T-cell (primary cell): Measurements from ENCODE around the gene LRRC59. TPM values are rescaled to one million over a fixed set of nuclear protein-coding genes. Genes with fewer than 3 reads are reported as not detected.

Source experiments
- ATAC-seq, 4 experiments: fragments of 200-7000 bp in 3 of 4; fragments of 150-1000 bp in 1 of 4; cut with Tn5 transposase; replicated peaks in 1 of 4; 1 replicate in 3 of 4; 2 replicates in 1 of 4; pipeline ENCODE4 v1.10.0; 2021; ENCODE audit warnings: moderate library complexity in 3 of 4, mild to moderate bottlenecking in 2 of 4, moderate number of reproducible peaks in 1 of 4
- CTCF ChIA-PET, 2 donors: fragments of 300-600 bp; sonication (Branson Sonifier 250); formaldehyde crosslinking; loops; one replicate each; lab custom pipeline; 2022; ENCODE audit warnings: antibody characterized with exemption in 2 of 2; lab: Charles Lee
- POLR2A ChIA-PET, 2 donors: fragments of 300-600 bp; sonication (Branson Sonifier 250); formaldehyde crosslinking; loops; one replicate each; lab custom pipeline; 2022; ENCODE audit warnings: antibody characterized with exemption in 2 of 2; lab: Charles Lee
- DNase-seq, 35 experiments: peaks; one replicate each; pipeline versions ENCODE4 v3.0.0 to v3.0.0-alpha.2; 2013 to 2023
- H3K27ac ChIP-seq: one replicate; pipeline ENCODE4 v1.5.1; 2013; ENCODE audit warnings: low read length
- H3K27me3 ChIP-seq, 2 experiments: replicated peaks in 1 of 2; 1 replicate in 1 of 2; 2 replicates in 1 of 2; pipeline versions ENCODE4 v1.6.1 to v1.7.0; 2013; ENCODE audit warnings: low read length in 1 of 2, mixed read lengths in 1 of 2; ENCODE audit not compliant: control insufficient read depth in 2 of 2, insufficient read depth in 2 of 2; ENCODE audit errors: extremely low read depth in 1 of 2
- H3K36me3 ChIP-seq, 2 donors: 1 replicate in 1 of 2; 2 replicates in 1 of 2; pipeline versions ENCODE4 v1.6.1 to v1.7.0; 2013; ENCODE audit warnings: low read length in 1 of 2; ENCODE audit not compliant: control insufficient read depth in 2 of 2, insufficient read depth in 1 of 2; ENCODE audit errors: extremely low read depth in 1 of 2
- H3K4me1 ChIP-seq, 2 experiments: 1 replicate in 1 of 2; 2 replicates in 1 of 2; pipeline versions ENCODE4 v1.6.1 to v1.7.0; 2013; ENCODE audit warnings: low read length in 2 of 2, mixed read lengths in 1 of 2; ENCODE audit not compliant: insufficient read depth in 2 of 2, control insufficient read depth in 1 of 2; ENCODE audit errors: extremely low read depth in 1 of 2
- H3K4me3 ChIP-seq, 2 donors: 1 replicate in 1 of 2; 2 replicates in 1 of 2; pipeline versions ENCODE4 v1.5.1 to v1.7.0; 2013; ENCODE audit warnings: mild to moderate bottlenecking in 2 of 2, low read length in 1 of 2, moderate library complexity in 1 of 2; ENCODE audit not compliant: control insufficient read depth in 1 of 2; ENCODE audit errors: extremely low read depth in 1 of 2
- H3K9me3 ChIP-seq: 2 replicates; pipeline ENCODE4 v1.7.0; 2013
- H3K27ac Mint-ChIP-seq, 2 donors: one replicate each; pipeline ENCODE4 v1.8.0; 2020 to 2021; ENCODE audit warnings: mild to moderate bottlenecking in 2 of 2, mixed read lengths in 2 of 2
- H3K27me3 Mint-ChIP-seq, 2 donors: one replicate each; pipeline ENCODE4 v1.8.0; 2021 to 2022; ENCODE audit warnings: mixed read lengths in 2 of 2
- H3K36me3 Mint-ChIP-seq: one replicate; pipeline ENCODE4 v1.8.0; 2021; ENCODE audit warnings: mixed read lengths
- H3K4me1 Mint-ChIP-seq, 3 donors: one replicate each; pipeline ENCODE4 v1.8.0; 2020 to 2022; ENCODE audit warnings: mixed read lengths in 3 of 3, mild to moderate bottlenecking in 1 of 3
- H3K4me3 Mint-ChIP-seq, 3 donors: one replicate each; pipeline ENCODE4 v1.8.0; 2020 to 2022; ENCODE audit warnings: mild to moderate bottlenecking in 3 of 3, mixed read lengths in 3 of 3, moderate library complexity in 3 of 3
- H3K9me3 Mint-ChIP-seq, 3 donors: one replicate each; pipeline ENCODE4 v1.8.0; 2020 to 2022; ENCODE audit warnings: mixed read lengths in 3 of 3
- WGBS: methylation state at CpG from one replicate; pipeline ENCODE4 v1.1.5; 2013; ENCODE audit warnings: missing lambda C conversion rate; ENCODE audit not compliant: insufficient coverage; 5-methylcytosine and 5-hydroxymethylcytosine counted together
- total RNA-seq, 35 experiments: library from RNA in 6 of 35; stranded (reverse) in 6 of 35; fragments of 120-200 nt in 1 of 35; gene quantifications; one replicate each; pipeline versions ENCODE4 v1.2.1 to v1.2.4 and lab custom pipeline; 2013 to 2026

The LRRC59 gene
- total RNA-seq, 5 donors from 2014 or later (not counting 1 experiment from before 2014, with no cell fraction given): 29.4 to 41.7 (median 33.1) TPM

GRCh38 chr17:50348522-50349242 lies 48.6 kb downstream of the LRRC59 start:
- Mint-ChIP-seq H3K36me3 (peaks cover 9% of the 10 kb centered on the region), H3K9me3 (no peaks in the 10 kb centered on the region), H3K4me1 (peaks cover 31 to 43% (median 41%) of the 10 kb centered on the region in 3 donors), H3K27ac (peak overlapping the region; percentile 84 to 85), H3K27me3 (no peaks in the 10 kb centered on the region), H3K4me3 (peak overlapping the region in 2 of 3 donors; percentile 13 to 84)
- peaks cover under 1 to 9% of the 10 kb centered on the region in 2 donors for H3K36me3 ChIP-seq
- no peak overlapping the region for H3K27ac ChIP-seq
- no peak for DNase-seq
- ChIA-PET CTCF (no interaction called here), POLR2A (interaction anchor here in 1 of 2 donors (0.6 kb wide), 2 partner anchors 13 to 330 kb away, joined by 3 read pairs; no protein-coding TSS in a partner anchor)
- no peak overlapping the region for H3K4me3 ChIP-seq
- WGBS: 77% methylated on average over 1 of the region's 7 CpGs
- H3K27me3 ChIP-seq: no peaks in the 10 kb centered on the region
- H3K4me1 ChIP-seq: peaks cover 8 to 31% of the 10 kb centered on the region in 2 experiments
- no peaks in the 10 kb centered on the region for H3K9me3 ChIP-seq
- no peak for ATAC-seq

DNA sequence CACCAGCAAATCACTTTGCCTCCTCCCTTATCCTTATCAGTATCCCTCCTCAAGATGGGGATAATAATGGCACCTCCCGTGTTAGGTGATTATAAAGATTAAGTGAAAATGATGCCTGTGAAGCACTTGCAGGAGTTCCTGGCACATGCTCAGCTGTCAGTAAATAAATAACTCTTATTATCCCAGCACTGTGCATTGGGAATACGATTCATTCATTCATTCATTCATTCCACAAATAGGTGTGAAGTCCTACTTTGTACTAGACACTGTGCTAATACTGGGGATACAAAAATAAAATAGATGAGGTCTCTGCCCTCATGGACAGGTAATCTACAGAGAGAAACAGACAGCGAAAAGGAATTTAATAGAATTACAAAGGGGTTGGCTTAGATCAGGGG lies 49.4 kb downstream of the LRRC59 start:
- H3K4me1 ChIP-seq: peaks cover 8 to 31% of the 10 kb centered on the region in 2 experiments
- Mint-ChIP-seq H3K4me1 (peaks cover 31 to 43% (median 41%) of the 10 kb centered on the region in 3 donors), H3K27me3 (no peaks in the 10 kb centered on the region), H3K36me3 (peaks cover 4% of the 10 kb centered on the region), H3K9me3 (no peaks in the 10 kb centered on the region), H3K4me3 (peak overlapping the region; percentile 82 to 86 (median 84)), H3K27ac (peak overlapping the region; percentile 84 to 85)
- H3K27ac ChIP-seq: no peak overlapping the region
- H3K4me3 ChIP-seq: no peak overlapping the region
- WGBS: 100% methylated on average over 1 of the region's 3 CpGs
- POLR2A ChIA-PET: no interaction called here
- peaks cover 0 to 2% of the 10 kb centered on the region in 2 experiments for H3K27me3 ChIP-seq
- H3K36me3 ChIP-seq: peaks cover 0 to 4% of the 10 kb centered on the region in 2 donors
- CTCF ChIA-PET: no interaction called here
- ATAC-seq (no peak), DNase-seq (no peak)
- no peaks in the 10 kb centered on the region for H3K9me3 ChIP-seq

DNA sequence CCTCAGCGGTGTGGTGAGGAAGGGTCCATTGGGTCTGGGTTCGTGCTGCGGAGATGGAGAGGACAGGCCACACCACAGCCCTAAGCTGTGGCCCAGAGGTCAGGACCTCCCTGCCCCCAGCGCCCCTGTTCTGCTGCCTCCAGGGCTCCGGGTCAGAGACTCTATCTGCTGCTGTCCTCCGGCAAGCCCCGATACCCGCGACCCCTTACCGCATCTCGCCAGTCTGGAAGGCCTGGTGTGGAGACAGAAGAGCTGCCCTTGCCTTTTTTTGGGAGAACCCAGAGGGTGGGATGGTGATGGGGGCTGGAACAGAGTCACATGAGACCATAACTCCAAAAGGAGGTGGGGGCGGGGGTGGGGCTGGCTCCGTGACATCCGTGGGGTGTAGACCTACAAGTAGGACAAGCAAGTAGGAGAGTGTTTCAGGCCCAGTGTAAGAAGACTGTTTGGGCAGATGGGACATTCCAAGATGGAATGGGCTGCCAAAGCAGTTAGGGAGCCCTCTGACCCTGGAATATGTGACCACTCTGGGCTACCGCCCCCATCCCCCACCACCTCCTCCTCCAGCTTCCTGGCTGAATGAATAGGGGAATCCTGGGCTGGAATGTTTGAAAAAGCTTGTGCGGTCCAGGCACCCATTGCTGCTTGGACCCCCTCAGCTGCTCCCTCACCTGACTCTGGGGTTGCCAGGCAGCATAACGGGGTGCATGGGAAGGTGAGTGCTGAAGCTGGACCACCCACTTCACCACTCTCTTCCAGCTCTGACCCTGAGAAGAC lies 50.0 kb downstream of the LRRC59 start:
- ATAC-seq: no peak
- H3K9me3 ChIP-seq: no peaks in the 10 kb centered on the region
- Mint-ChIP-seq H3K4me3 (peak overlapping the region; percentile 82 to 86 (median 84)), H3K4me1 (peaks cover 31 to 42% (median 39%) of the 10 kb centered on the region in 3 donors), H3K9me3 (no peaks in the 10 kb centered on the region), H3K36me3 (peaks cover 1% of the 10 kb centered on the region), H3K27me3 (no peaks in the 10 kb centered on the region), H3K27ac (peak overlapping the region; percentile 84 to 85)
- POLR2A ChIA-PET: no interaction called here
- peak overlapping the region; percentile 62 for H3K27ac ChIP-seq
- H3K27me3 ChIP-seq: peaks cover 0 to 4% of the 10 kb centered on the region in 2 experiments
- DNase-seq: no peak
- CTCF ChIA-PET: interaction anchor here (0.5 to 1.5 kb wide), 4 partner anchors 12 to 50 kb away, joined by 3 to 4 read pairs (median 4); partner anchors contain the start of gene LRRC59 (in 1 of the 2)
- H3K4me3 ChIP-seq: peak overlapping the region; percentile 73 to 91
- H3K4me1 ChIP-seq: peaks cover 8 to 31% of the 10 kb centered on the region in 2 experiments
- 73% methylated on average over 11 of the region's 17 CpGs for WGBS
- peaks cover 0 to 4% of the 10 kb centered on the region in 2 donors for H3K36me3 ChIP-seq

DNA sequence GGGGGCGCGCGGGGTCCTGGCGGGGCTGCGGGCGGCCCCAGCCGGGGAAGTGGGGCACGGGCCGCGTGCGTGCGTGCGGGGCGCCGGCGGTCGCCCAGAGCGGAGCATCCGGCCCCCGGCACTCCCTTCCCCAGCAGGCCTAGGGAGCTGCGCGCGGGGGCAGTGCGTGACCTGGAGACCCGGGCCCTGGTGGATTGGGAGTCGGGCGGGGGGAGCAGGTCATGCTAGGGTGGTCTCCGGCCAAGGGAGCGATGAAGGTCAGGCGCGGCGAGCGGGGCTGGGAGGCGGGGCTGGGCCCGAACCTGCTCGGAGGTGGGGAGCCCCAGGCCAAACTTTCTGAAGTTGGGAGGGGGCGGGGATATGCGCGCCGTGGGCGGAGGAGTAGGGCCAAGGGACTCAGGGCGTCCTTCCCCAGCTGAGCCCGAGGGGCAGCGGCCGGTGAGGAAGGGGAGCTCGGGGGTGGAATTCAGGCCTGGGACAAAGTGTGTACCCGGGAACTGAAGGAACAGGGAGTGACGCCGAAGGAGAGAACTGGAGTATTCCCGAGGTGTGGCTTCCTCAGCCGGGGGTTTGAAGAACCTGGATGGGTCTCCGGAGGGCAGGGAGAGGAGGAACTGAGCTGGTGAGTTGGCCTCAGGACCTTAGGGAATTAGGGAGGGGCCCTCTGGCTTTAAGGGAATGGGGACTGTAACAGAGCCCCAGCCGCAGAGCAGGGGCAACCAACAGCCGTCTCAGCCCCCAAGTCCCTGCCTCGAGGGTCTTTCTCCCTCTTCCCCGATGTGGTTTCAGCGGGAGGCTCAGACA lies 50.8 kb downstream of the LRRC59 start:
- Mint-ChIP-seq H3K27me3 (no peaks in the 10 kb centered on the region), H3K36me3 (no peaks in the 10 kb centered on the region), H3K4me3 (peak overlapping the region; percentile 82 to 86 (median 84)), H3K9me3 (no peaks in the 10 kb centered on the region), H3K27ac (peak overlapping the region; percentile 80 to 84), H3K4me1 (peaks cover 31 to 39% (median 31%) of the 10 kb centered on the region in 3 donors)
- H3K4me3 ChIP-seq: peak overlapping the region; percentile 73 to 91
- POLR2A ChIA-PET: no interaction called here
- H3K36me3 ChIP-seq: no peaks in the 10 kb centered on the region
- peaks cover 8 to 31% of the 10 kb centered on the region in 2 experiments for H3K4me1 ChIP-seq
- WGBS: under 1% methylated on average over 50 of the region's 57 CpGs
- peaks cover 0 to 4% of the 10 kb centered on the region in 2 experiments for H3K27me3 ChIP-seq
- peak; percentile 69 to 80 (median 76) for ATAC-seq
- H3K27ac ChIP-seq: peak overlapping the region; percentile 62
- DNase-seq: peak in 11 of 35 experiments; percentile 11 to 64 (median 43)
- no peaks in the 10 kb centered on the region for H3K9me3 ChIP-seq
- CTCF ChIA-PET: interaction anchor here (0.6 to 1.5 kb wide), 4 partner anchors 13 to 147 kb away, joined by 3 to 4 read pairs (median 3); partner anchors contain the start of gene LRRC59 (in 1 of the 2)

DNA sequence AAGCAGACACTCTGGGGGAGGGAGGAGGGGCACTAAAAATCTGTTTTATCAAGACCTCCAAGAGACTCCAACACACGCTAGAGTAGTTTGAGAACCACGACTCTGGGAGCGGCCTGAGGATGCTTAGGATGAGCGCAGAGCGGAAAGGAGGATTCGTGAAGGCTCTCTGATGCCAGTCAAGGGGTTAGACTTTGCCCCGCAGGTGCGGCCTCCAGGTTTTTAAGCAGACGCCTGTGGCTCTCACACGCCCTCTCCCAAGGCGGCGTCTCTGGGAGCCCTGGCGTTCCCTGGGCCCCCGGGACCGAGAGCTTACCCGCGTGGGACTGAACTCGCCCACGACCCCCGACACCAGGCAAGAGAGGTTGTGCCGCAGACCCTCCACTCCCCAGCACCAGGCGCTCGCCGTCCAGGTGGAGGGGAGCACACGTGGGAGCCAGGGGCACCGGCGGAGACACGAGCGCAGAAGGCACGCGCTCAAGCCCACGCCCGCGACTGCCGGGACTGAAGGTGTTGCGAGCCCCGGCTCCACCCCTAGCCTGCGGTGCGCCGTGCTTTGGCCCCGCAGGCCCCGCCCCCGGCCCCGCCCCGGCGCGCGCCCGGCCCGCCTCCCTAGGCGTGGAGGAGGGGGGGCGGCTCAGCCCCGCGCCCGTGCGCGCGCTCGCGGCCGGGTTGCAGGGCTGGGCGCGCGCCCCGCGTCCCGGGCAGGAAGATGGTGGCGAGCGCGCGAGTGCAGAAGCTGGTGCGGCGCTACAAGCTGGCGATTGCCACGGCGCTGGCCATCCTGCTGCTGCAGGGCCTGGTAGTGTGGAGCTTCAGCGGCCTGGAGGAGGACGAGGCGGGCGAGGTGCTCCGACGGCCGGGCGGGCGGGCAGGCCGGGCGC lies 51.7 kb downstream of the LRRC59 start, which contains the start of gene XYLT2:
TSS of gene XYLT2 (plus strand) at position 695 of the 881 bp plus-strand sequence. CDS start at position 710, 15 bp downstream.
- H3K9me3 Mint-ChIP-seq: no peaks in the 10 kb centered on the region
- H3K4me3 Mint-ChIP-seq: peak within 1 kb of the TSS; percentile 82 to 91 (median 88)
- ChIA-PET POLR2A (no interaction called here), CTCF (interaction anchor here (0.6 to 1.5 kb wide), 4 partner anchors 14 to 146 kb away, joined by 3 to 4 read pairs (median 3); partner anchors contain the start of gene LRRC59 (in 1 of the 2))
- peaks cover 30 to 38% (median 31%) of the 10 kb centered on the region in 3 donors for H3K4me1 Mint-ChIP-seq
- ATAC-seq (peak; percentile 90 to 96 (median 92)), DNase-seq (peak; percentile 78 to 97 (median 88))
- Histone ChIP-seq H3K27ac (peak within 1 kb of the TSS; percentile 62), H3K9me3 (no peaks in the 10 kb centered on the region), H3K27me3 (peaks cover 0 to 4% of the 10 kb centered on the region in 2 experiments), H3K4me1 (peaks cover 8 to 31% of the 10 kb centered on the region in 2 experiments), H3K36me3 (no peaks in the 10 kb centered on the region), H3K4me3 (peak within 1 kb of the TSS; percentile 73 to 91)
- WGBS: 5% methylated on average over 85 of the region's 87 CpGs
- H3K27ac Mint-ChIP-seq: peak within 1 kb of the TSS; percentile 91 to 93
- no peaks in the 10 kb centered on the region for H3K27me3 Mint-ChIP-seq
- H3K36me3 Mint-ChIP-seq: no peaks in the 10 kb centered on the region
